Measurements from ENCODE around the gene MAGI3. TPM values are rescaled to one million over a fixed set of nuclear protein-coding genes. Genes with fewer than 3 reads are reported as not detected.
"Not testable (repeated sequence)": the region's sequence is repeated elsewhere in the genome, so short reads cannot be mapped to it uniquely, and the experiment has no call there.

Gene MAGI3
- total RNA-seq, 1 experiment from 2014 or later: 27.6 TPM

- Mint-ChIP-seq H3K4me3 (ENCODE audit: unreplicated experiment) (no peak overlapping the region), H3K27ac (ENCODE audit: unreplicated experiment) (no peak overlapping the region), H3K27me3 (ENCODE audit: insufficient read depth, unreplicated experiment) (no peaks in the 10 kb centered on the region), H3K9me3 (ENCODE audit: unreplicated experiment) (peaks cover 31% of the 10 kb centered on the region), H3K36me3 (ENCODE audit: insufficient read depth, unreplicated experiment) (peaks cover 11% of the 10 kb centered on the region), H3K4me1 (ENCODE audit: low read depth, unreplicated experiment) (no peaks in the 10 kb centered on the region)
- intact Hi-C loops (cut with micrococcal nuclease; ENCODE audit: unreplicated experiment): no loop called here
- TF ChIP-seq CTCF (IDR thresholded peaks at IDR 0.05; ENCODE audit: insufficient read depth in 1 of 2, low read depth in 1 of 2, low read length in 1 of 2, severe bottlenecking in 1 of 2, unreplicated experiment in 1 of 2): no peak
- H3K4me3 ChIP-seq (ENCODE audit: low read depth, low read length): no peak overlapping the region
- ChIA-PET CTCF (no interaction called here), POLR2A (no interaction called here)
- H3K36me3 ChIP-seq (ENCODE audit: control insufficient read depth, insufficient read depth, low read length): no peaks in the 10 kb centered on the region
- no peaks in the 10 kb centered on the region for H3K27me3 ChIP-seq (replicated peaks; ENCODE audit: control insufficient read depth, insufficient read depth, low read length)
- BruUV-seq (replicated peaks): no TSS peak
- H3K4me1 ChIP-seq: no peaks in the 10 kb centered on the region
- no peak for DNase-seq
- H3K9me3 ChIP-seq: peaks cover 10% of the 10 kb centered on the region
Observed at GRCh38 chr1:113479713-113480676, 89.7 kb downstream of the MAGI3 start.

- H3K27me3 ChIP-seq (replicated peaks; ENCODE audit: control insufficient read depth, insufficient read depth, low read length); H3K36me3 ChIP-seq (ENCODE audit: control insufficient read depth, insufficient read depth, low read length); H3K27ac Mint-ChIP-seq (ENCODE audit: unreplicated experiment); DNase-seq; H3K9me3 ChIP-seq; CTCF ChIA-PET; H3K27me3 Mint-ChIP-seq (ENCODE audit: insufficient read depth, unreplicated experiment); H3K4me3 ChIP-seq (ENCODE audit: low read depth, low read length); H3K4me3 Mint-ChIP-seq (ENCODE audit: unreplicated experiment); POLR2A ChIA-PET; BruUV-seq (replicated peaks); H3K4me1 Mint-ChIP-seq (ENCODE audit: low read depth, unreplicated experiment); H3K4me1 ChIP-seq; intact Hi-C loops (cut with micrococcal nuclease; ENCODE audit: unreplicated experiment): not testable (repeated sequence)
- H3K36me3 Mint-ChIP-seq (ENCODE audit: insufficient read depth, unreplicated experiment): peaks cover 13% of the 10 kb centered on the region
- H3K9me3 Mint-ChIP-seq (ENCODE audit: unreplicated experiment): peaks cover 11% of the 10 kb centered on the region
Observed at GRCh38 chr1:113485131-113485530, 94.8 kb downstream of the MAGI3 start.

GRCh38 chr1:113488576-113489177 lies 98.4 kb downstream of the MAGI3 start:
- Histone ChIP-seq H3K4me3 (ENCODE audit: low read depth, low read length) (no peak overlapping the region), H3K9me3 (no peaks in the 10 kb centered on the region), H3K36me3 (ENCODE audit: control insufficient read depth, insufficient read depth, low read length) (no peaks in the 10 kb centered on the region), H3K27me3 (replicated peaks; ENCODE audit: control insufficient read depth, insufficient read depth, low read length) (no peaks in the 10 kb centered on the region), H3K4me1 (no peaks in the 10 kb centered on the region)
- Mint-ChIP-seq H3K4me1 (ENCODE audit: low read depth, unreplicated experiment) (no peaks in the 10 kb centered on the region), H3K27ac (ENCODE audit: unreplicated experiment) (no peak overlapping the region), H3K4me3 (ENCODE audit: unreplicated experiment) (no peak overlapping the region), H3K9me3 (ENCODE audit: unreplicated experiment) (peaks cover 23% of the 10 kb centered on the region), H3K27me3 (ENCODE audit: insufficient read depth, unreplicated experiment) (no peaks in the 10 kb centered on the region), H3K36me3 (ENCODE audit: insufficient read depth, unreplicated experiment) (peaks cover 11% of the 10 kb centered on the region)
- CTCF ChIA-PET: no interaction called here
- peak in 1 of 2 experiments; percentile 16 for DNase-seq
- POLR2A ChIA-PET: no interaction called here
- no TSS peak for BruUV-seq (replicated peaks)
- intact Hi-C loops (cut with micrococcal nuclease; ENCODE audit: unreplicated experiment): no loop called here
- no peak for TF ChIP-seq CTCF (IDR thresholded peaks at IDR 0.05; ENCODE audit: insufficient read depth in 1 of 2, low read depth in 1 of 2, low read length in 1 of 2, severe bottlenecking in 1 of 2, unreplicated experiment in 1 of 2)
